C4-2B (cell line): ENCODE results near the gene GALNT17.

Source experiments
- CTCF ChIP-seq: fragments of 450-650 bp; conservative IDR thresholded peaks from 2 replicates; pipeline ENCODE4 v1.5.1; 2017; ENCODE audit warnings: mild to moderate bottlenecking
- ZFX ChIP-seq: fragments of 450-650 bp; IDR thresholded peaks from 2 replicates; pipeline ENCODE4 v1.6.1; 2017

- no peak for TF ChIP-seq CTCF
- TF ChIP-seq ZFX = no peak
Measured at GRCh38 chr7:71323726-71324125, 191.8 kb downstream of the GALNT17 start.
